ENCODE data around the gene DNAH6.

GRCh38 chr2:84757648-84758047 lies 241.3 kb downstream of the DNAH6 start:
- TF ChIP-seq POLR2A (IDR thresholded peaks at IDR 0.05; ENCODE audit: low read length) = no peak
- no peak for TF ChIP-seq GATA1 (IDR thresholded peaks at IDR 0.05; ENCODE audit: low read depth, low read length)

Data from erythroblast (primary cell).